HG02938 (cell line): ENCODE data around the gene SENP8.
"Not testable (repeated sequence)": the region's sequence is repeated elsewhere in the genome, so short reads cannot be mapped to it uniquely, and the experiment has no call there.

Experiments
- ATAC-seq: cut with Tn5 transposase; IDR thresholded peaks from one replicate; pipeline ENCODE4 v1.9.1; 2021; ENCODE audit warnings: mild to moderate bottlenecking, moderate library complexity; ENCODE audit not compliant: unreplicated experiment

SENP8 gene

DNA sequence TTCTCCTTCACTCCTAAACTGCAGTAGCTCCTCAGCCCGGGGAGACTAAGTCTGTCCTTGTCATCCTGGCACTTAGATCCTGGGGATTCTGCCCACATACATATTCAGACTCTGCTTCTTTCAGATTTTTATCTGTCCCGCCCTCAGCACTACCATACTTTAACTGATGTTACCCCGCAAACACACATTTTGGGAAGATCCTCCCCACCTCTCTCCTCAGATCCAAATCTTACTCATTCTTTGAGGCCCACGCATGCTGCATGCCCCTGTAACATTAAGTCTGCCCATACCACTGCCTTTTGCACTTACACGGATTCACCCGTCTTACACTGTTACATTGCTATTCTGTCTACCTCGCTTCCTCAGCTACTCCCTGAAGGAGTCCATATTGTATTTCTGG, 36.1 kb downstream of the SENP8 start:
- ATAC-seq, result no peak

DNA sequence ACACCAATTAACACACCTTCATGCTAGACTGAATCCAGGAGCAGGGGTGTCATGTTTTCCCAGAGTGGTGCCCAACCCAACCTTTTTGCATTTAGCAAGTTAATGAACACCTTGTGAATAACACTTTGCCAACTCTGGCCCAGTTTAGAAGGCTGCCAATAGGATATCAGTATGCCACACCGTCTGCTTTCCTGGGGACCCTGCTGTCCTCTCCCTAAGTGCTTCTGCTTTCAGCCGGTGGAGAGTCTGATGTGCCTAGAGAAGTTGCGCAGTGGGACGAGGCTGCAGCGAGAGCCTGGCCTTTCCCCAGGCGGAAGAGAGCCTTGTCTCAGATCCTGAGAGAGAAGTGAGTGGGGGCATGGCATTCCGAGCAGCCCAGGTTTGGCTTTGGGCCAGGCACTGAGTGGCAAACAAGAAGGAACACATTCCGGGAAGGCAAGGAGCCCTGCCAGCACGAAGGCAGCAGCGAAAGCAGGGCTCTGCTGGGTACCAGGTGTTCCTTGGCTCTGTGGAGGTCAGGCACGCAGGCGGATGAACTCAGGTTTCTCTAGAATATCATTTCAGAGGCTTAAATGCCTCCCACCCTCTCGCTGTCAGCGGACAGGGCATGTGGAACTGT, 36.9 kb downstream of the SENP8 start:
- ATAC-seq, result no peak

DNA sequence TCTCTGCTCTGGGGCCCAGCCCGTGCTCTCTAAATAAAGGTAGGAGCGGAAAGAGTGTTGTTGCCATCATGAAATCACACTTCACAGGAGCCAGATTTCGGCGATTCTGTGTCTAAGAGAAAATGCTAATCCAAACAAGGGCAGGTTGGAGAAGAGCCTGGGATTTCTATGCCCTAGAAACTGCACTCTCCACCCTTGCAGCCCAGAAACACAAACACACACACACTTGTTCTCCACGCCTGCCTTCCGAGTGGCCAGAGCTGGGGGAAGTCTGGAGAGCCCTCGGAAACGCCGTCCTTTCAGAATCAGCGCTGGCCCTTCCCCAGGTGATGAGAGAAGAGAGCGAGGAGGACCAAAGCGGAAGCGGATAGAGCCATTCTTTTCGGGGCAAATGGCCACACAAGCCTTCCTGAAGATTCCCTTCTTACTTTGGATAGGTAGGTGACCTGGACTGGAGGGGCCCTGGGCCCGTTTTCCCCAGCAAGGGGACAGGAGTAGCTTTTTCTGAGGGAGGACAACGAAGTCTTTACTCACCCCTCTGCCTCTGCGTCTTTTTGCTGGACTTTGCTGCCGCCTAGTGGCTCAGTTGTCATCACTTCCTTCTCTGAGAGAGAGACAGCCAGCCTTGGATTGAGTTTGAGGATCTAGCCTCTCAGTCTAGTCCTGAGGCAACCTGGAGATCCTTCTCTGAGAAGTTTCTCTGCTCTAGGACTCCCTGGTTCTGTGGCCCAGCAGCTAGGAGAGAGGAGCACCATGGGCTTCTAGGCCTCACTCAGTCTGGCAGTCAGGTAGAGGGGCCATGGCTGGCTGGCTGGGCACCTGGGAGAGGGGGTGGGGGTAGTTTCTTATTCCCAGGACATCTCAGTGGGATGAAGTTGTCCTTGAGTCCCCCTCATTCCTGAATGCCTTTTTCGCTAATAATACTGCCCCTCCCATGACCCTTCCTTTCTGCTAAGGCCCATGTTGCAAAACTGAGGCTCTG, 37.7 kb downstream of the SENP8 start:
- ATAC-seq, result peak; percentile 80

DNA sequence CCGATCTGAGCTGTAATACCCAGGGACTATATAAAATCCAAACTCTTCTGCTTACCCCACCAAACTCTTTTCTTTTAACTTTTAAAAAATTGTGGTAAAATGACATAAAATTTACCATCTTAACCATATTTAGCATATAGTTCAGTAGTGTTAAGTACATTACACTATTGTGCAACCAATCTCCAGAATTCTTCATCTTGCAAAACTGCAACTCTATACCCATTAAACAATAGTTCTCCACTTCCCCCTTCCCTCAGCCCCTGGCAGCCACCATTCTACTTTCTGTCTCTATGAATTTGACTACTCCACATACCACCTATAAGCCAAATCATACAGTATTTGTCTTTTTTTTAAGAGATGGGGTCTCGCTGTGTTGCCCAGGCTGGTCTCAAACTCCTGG, 38.7 kb downstream of the SENP8 start:
- no peak for ATAC-seq

DNA sequence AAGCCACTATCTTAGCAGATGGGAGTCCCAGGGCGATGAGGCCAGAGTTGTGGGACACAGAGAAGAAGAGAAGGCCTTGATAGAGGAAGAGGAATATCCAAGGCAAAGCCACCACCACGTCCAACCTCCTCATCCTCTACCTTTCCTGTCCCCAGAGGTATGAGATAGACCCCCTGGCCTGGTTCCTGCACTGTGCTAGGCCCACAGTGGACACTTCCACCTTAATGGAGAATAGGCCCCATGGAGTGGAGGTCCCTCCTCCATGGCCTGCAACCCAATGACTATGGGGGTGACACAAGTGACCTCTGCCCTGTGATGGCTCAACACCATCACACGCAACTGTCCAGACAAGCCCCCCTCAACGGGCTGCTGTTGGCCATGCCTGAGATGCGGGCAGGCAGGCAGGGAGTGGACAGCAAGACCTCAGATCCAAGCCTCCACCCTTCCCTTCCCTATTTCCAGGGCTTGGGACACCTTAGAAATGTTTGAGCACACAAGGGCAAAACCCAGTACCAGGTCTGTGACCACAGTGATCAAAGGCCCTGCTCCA, 42.6 kb downstream of the SENP8 start:
- ATAC-seq, result no peak

DNA sequence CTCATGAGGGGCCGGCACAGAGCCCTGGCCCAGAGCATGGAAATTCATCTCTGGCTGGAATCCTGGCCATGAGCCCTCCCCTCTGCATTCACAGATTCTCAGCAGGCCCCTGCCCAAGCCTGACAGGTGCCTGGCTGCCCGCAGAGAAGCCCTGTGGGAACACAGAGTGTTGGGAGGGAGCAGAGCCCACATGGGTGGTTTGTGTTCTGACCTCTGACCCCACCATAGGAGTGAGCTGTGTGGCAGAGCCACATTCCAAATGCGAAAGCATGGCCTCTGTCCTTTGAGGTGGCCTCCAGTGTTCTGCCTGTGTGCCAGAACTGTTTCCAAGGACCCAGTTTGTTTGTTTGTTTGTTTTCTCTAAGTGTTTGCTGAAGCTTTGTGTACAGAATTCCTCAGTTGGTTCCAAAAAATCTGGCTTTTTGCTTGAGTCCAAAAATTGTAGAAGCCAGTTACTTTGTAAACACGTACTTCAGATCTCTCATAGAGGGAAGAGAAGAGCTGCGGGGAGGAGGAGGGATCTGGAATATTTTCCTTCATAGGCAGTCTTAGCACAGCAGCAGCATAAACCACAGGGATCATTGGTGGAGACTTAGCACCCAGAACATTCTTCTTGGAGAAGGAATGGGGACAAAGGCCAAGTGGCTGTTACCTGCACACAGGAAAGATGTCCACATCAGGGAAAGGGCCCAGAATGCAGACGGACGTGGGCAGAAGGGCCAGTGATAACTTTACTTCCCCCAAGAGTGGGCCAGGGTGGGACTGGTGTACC, 43.3 kb downstream of the SENP8 start:
- no peak for ATAC-seq

DNA sequence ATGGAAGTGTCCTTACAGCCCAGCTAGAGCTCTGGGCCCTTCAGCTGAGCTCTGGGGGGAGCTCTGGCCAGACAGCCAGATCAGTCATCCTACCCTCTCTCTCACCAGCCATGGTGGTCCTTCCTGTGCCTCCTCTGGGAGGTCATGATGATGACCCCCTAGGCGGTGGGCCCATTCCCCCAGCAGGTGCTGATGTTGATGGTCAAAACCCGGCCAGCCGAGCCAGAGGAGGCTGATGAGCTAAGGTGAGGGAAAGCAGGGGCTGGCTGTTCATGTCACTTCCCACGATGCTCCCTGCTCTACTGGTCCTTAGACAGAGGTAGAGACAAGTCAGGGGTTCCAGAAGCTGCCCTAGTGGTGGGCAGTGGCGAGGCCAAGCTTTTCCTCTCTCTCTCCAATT, 44.4 kb downstream of the SENP8 start:
- ATAC-seq, result no peak

DNA sequence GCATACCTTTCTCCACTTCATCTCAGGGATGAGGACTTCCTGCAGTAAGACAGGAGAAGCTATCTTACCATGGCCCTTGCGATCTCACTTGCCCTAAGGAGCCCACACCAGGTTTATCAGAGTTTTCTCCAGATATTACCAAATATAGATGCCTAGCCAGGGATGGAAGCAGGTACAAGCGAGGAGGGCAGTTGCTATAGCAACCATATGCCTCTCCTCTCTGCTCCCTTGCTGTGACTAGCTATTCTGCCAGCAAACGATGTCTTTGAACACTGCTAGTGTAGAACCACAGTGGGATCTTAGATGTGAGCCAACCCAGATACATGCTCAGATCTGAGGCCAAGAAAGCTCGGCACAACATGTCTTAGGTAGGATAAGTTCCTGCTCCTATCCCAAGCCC, 45.5 kb downstream of the SENP8 start:
- no peak for ATAC-seq

DNA sequence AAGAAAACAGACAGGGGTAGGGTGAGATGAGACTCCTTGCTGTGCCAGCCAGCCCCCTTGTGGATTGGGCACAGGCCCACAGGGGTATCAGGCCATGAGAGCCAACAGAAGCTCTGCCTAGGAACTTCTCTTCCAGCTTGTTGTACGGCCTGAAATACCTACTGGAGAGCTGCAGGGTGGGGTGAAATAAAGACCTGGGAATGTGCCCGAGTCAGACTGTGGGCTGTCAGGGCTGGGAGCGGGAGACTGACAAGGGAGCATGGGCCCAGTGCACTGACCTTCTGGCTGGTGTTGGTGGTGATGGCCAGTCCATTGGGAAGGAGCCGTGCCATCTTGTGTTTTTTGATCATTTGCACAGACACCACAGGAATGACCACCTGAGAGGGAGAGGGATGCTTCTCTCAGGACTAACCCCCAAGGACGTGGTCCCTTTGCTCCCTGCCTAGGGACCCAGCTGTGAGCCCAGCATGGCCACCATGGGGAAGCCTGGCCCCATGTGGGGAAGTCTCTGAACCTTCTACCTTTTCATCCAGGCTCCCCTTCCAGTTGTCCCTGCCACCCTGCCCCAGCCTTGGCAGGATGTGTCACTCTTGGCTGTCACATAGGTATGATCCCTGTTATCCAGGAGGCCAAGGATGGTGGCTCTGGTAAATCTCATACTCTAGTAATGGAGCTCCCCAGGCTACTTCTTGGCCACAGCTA, 48.7 kb downstream of the SENP8 start:
- ATAC-seq, result no peak

DNA sequence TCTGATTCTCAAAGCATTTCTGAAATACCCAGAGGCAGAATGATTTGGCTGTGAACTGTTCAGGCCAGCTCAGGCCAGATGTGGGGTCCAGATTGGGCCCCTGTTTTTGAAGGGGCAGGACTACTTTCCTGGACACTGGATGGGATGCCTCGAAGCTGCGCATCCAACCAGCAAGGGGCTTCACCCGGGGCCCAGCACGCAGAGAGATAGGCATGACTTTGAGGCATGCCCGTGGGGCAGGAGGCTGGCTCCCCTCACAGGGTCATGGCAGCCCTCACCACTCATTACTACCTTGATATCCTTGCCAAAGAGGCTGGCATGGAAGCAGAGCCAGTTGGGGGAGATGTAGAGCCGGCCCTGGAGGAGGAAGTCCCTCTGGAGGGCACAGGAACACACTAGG, 49.2 kb downstream of the SENP8 start:
- no peak for ATAC-seq

DNA sequence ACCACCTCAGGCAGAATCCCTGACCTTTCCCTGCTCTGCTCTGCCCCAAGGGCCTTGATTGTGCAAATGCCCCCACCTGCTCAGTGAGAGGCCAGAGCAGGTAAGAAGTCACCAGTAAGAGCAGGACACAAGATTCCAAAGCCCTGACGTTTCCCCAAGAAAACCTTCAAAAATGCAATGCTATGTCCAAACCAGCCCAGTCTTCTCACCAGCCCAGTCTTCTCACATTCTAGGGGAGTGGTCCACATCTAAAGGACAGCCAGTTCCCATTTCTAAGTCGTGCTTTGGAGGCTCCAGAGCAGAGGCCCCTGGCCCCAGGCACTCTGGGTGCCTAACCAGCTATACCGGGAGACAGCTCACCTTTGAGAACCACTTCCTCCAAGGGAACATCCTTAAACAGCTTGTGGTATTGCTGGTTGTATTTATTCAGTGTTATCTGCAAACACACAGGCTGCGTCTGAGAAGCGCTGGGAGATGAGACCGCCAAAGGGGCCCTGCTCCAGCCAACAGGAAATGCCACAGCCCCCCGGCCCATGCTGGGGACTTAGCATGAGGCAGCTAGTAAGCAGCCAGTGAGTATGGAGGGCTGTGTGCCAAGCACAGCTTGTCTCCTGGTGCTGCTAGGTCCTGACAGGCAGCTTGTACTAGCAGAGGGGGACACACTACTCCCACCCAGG, 50.1 kb downstream of the SENP8 start:
- ATAC-seq, result no peak

DNA sequence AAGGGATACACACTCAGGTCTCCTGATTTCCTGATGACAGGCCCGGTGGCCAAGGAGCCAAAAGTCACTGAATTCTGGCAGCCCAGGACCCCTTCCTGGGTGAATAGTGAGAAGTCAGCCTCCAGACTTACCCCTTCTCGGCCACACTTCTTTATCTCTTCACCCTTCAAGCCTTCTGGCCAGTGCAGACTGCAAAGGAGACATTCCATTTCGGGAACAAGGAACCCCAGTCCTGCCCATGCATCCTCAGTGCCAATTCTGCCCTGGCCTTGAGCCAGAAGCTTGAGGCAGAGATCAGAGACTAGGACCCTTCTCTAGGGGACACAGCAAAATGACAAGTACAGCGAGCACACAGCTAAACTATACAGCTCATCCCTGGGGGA, 50.6 kb downstream of the SENP8 start:
- no peak for ATAC-seq

DNA sequence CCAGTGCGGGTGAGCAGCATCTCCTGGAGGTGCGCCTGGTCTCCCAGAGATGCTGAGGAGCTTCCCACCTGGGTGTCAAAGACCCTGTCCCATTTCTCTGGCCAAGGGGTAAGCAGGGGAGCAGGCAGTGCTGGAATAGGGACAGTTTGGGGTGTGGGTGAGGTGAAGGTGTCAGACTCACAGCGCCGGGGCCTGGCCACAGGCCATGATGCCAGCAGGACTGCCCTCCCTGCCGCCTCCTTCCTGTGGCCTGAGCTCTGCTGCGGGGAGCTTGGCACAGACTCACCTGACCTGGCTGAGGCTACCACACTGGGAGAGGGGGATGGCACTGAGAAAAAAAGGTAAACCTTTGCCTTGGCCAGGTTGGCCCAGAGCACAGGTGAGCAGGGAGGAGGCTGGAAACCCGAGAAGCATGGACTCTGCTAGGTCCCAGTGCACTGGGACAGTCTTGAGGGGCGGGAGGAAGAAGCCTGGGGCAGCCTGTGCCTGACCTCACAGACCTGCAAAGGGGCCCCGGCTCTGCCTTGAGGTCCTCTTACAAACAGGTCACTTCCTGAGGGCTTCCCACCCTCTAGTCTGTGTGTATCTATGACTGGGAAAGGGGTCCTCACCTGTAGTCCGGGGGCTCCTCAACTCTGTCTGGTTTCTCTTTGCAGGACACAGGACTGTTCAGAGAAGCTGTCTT, 51.2 kb downstream of the SENP8 start:
- ATAC-seq, result no peak

DNA sequence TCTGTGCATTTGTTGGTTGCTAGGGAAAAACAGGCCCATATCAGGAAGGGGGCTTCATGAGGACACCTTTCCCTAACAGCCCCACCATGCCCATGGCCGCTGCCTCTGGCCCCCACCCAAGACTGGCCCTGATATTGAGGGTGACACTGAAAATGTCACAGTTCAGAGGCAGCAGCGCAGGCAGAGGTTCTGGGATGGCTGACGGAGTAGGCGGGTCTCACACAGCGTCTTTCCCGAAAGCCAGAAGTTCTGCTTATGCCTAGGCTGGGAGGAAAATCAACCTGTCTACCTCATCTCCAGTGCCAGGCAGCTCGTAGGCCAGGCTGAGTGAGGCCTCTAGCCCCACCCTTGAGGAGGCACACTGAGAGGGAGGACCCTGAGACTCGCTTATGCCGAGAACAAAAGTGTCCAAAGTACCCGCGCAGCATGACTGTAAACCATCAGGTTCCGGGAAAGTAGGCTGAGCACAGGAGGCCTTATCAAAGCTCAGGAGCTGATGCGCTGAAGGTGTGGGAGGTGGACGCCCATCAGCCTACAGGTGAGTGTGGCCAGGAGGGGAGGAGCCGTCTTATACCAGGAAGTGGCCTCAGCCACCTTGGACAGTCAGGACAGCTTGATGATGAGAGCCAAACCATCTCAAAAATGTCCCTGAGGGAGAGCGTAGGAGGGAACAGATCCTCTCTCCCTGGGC, 51.9 kb downstream of the SENP8 start:
- no peak for ATAC-seq

DNA sequence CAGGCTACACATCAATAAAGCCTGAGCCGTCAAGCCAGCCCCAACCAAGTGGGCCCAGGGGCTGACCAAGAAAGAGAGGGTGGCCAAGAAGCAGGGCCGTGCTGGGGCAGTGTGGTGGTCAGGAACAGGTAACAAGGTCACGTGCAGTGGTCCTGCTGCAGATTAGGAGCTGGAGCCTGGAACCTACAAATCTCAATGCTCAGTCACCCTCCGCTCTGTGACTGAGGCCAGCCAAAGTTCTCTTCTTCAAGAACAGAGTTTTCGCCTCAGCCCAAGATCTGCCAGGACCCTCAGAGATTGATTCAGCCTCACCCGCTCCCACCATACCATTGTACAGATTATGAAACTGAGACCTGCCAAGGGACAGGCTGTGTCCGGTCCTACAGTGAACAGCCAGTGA, 52.5 kb downstream of the SENP8 start:
- ATAC-seq, result no peak

DNA sequence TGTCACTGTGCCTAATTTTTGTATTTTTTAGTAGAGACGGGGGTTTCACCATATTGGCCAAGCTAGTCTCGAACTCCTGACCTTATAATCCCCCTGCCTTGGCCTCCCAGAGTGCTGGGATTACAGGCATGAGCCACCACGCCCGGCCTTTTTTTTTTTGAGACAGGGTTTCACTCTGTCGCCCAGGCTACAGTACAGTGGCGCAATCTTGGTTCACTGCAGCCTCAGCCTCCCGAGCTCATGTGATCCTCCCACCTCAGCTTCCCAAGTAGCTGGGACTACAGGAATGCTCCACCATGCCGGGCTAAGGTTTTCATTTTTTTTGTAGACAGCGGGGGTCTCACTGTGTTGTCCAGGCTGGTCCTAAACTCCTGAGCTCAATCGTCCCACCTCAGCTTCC, 53.8 kb downstream of the SENP8 start:
- ATAC-seq, result not testable (repeated sequence)

DNA sequence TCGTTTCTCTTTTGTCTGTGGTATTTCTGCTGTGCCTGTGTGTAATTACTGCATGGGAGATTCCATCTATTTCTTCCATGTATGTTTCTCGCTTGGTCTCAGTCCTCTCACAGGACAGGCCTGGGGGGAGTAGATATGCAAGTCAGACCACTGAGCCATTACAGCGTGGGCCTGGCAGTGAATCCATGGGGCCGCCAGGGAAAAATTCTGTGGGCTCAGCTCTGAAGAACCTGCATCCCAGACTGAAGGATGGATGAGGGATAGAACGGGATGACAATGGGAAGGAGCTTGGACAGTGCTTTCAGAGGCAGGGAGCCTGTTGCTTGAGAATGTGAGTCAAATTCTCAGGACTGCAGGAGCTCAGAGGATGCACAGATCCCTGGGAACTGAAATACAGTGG, 54.6 kb downstream of the SENP8 start:
- no peak for ATAC-seq

DNA sequence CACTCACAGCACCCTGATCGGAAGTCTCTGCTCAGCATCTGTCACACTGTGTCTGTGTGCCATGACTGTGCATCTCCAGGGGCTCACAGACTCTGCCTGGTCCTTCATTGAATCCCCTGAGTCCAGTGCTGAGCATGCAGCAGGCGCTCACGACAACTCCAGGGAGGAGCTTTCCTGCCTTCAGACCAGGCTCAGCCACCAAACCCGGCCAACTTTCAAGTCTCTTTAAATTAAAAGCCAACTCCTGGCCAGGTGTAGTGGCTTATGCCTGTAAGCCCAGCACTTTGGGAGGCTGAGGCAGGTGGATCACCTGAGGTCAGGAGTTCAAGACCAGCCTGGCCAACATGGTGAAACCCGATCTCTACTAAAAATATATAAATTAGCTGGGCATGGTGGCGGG, 55.2 kb downstream of the SENP8 start:
- ATAC-seq, result no peak
